ENCODE data around the gene CCDC121. TPM values are rescaled to one million over a fixed set of nuclear protein-coding genes. Genes with fewer than 3 reads are reported as not detected.

The CCDC121 gene
- total and polyA plus RNA-seq, 10 of the 15 experiments (the other 5 are each of a cell fraction or from before 2014, with no cell fraction given), result 0.34 to 1.2 (median 0.63) TPM

DNA sequence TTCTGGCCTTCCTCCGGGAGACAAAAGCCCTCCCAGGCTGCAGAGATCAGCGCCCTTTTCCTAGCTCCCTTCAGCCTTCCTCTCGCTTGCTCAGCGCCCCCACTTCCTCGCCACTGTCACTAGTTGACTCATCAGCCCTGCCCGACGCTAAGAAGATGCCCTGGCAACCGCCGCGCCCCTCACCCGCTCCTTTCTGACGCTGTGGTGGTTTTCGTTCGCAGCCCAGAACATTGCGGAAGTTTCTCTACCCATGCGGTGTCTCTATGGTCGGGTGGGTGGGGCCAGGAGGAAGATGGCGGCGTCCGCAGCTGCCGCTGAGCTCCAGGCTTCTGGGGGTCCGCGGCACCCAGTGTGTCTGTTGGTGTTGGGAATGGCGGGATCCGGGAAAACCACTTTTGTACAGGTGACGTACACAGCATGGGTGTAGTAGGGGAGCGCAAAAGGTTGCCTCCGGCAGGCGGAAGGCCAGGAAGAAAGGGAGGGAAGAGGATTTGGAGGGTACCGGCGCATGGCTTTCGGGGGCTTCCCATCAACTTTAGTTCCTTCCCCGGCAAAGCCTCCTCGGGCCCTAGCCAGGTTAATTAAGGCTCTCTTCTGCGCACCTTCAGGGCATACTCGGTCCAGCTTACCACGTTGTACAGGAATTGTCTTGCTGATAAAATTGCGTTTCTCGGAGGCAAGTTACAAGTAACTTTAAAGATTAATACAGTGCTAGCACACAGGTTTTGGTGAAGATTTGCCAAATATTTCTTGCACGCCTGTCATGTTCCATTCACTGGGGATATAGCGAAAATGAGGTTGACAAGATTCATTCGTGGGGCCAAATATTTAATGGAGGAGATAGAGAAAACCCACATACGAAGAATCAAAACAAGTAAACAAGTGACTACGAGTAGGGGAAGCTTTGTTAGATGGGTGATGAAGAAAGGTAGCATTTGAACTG is at the start of gene CCDC121, which contains the start of gene GPN1 (continued):
- TF ChIP-seq TBL1XR1 (IDR thresholded peaks at IDR 0.05; ENCODE audit: low read depth, low read length) (peak; percentile 47; the same call in 1 of the 2 replicates), YY1 (IDR thresholded peaks at IDR 0.05; ENCODE audit: low read depth, low read length) (peak; percentile 99), POU2F2 (IDR thresholded peaks at IDR 0.05; ENCODE audit: borderline replicate concordance, low read depth, low read length) (peak; percentile 86; the same call in 2 of the 3 replicates), ZNF384 (IDR thresholded peaks at IDR 0.05; ENCODE audit: borderline replicate concordance, low read depth, low read length) (no peak), MXI1 (IDR thresholded peaks at IDR 0.05; ENCODE audit: low read depth, low read length) (peak; percentile 88), RELA (IDR thresholded peaks at IDR 0.05; ENCODE audit: borderline replicate concordance, partially characterized antibody) (peak; percentile 93), PAX8 (IDR thresholded peaks at IDR 0.05) (no peak), EGR1 (IDR thresholded peaks at IDR 0.05; ENCODE audit: borderline replicate concordance in 1 of 2, low read depth in 2 of 2, low read length in 2 of 2) (no peak), ZBED1 (IDR thresholded peaks at IDR 0.05; ENCODE audit: borderline replicate concordance) (no peak), BRCA1 (IDR thresholded peaks at IDR 0.05; ENCODE audit: low read depth, low read length) (no peak)
- TF ChIP-seq, protein P1, sequence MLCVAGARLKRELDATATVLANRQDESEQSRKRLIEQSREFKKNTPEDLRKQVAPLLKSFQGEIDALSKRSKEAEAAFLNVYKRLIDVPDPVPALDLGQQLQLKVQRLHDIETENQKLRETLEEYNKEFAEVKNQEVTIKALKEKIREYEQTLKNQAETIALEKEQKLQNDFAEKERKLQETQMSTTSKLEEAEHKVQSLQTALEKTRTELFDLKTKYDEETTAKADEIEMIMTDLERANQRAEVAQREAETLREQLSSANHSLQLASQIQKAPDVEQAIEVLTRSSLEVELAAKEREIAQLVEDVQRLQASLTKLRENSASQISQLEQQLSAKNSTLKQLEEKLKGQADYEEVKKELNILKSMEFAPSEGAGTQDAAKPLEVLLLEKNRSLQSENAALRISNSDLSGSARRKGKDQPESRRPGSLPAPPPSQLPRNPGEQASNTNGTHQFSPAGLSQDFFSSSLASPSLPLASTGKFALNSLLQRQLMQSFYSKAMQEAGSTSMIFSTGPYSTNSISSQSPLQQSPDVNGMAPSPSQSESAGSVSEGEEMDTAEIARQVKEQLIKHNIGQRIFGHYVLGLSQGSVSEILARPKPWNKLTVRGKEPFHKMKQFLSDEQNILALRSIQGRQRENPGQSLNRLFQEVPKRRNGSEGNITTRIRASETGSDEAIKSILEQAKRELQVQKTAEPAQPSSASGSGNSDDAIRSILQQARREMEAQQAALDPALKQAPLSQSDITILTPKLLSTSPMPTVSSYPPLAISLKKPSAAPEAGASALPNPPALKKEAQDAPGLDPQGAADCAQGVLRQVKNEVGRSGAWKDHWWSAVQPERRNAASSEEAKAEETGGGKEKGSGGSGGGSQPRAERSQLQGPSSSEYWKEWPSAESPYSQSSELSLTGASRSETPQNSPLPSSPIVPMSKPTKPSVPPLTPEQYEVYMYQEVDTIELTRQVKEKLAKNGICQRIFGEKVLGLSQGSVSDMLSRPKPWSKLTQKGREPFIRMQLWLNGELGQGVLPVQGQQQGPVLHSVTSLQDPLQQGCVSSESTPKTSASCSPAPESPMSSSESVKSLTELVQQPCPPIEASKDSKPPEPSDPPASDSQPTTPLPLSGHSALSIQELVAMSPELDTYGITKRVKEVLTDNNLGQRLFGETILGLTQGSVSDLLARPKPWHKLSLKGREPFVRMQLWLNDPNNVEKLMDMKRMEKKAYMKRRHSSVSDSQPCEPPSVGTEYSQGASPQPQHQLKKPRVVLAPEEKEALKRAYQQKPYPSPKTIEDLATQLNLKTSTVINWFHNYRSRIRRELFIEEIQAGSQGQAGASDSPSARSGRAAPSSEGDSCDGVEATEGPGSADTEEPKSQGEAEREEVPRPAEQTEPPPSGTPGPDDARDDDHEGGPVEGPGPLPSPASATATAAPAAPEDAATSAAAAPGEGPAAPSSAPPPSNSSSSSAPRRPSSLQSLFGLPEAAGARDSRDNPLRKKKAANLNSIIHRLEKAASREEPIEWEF (IDR thresholded peaks at IDR 0.05; ENCODE audit: insufficient replicate concordance, low read depth, low read length), result no peak
- TF ChIP-seq, protein P2, sequence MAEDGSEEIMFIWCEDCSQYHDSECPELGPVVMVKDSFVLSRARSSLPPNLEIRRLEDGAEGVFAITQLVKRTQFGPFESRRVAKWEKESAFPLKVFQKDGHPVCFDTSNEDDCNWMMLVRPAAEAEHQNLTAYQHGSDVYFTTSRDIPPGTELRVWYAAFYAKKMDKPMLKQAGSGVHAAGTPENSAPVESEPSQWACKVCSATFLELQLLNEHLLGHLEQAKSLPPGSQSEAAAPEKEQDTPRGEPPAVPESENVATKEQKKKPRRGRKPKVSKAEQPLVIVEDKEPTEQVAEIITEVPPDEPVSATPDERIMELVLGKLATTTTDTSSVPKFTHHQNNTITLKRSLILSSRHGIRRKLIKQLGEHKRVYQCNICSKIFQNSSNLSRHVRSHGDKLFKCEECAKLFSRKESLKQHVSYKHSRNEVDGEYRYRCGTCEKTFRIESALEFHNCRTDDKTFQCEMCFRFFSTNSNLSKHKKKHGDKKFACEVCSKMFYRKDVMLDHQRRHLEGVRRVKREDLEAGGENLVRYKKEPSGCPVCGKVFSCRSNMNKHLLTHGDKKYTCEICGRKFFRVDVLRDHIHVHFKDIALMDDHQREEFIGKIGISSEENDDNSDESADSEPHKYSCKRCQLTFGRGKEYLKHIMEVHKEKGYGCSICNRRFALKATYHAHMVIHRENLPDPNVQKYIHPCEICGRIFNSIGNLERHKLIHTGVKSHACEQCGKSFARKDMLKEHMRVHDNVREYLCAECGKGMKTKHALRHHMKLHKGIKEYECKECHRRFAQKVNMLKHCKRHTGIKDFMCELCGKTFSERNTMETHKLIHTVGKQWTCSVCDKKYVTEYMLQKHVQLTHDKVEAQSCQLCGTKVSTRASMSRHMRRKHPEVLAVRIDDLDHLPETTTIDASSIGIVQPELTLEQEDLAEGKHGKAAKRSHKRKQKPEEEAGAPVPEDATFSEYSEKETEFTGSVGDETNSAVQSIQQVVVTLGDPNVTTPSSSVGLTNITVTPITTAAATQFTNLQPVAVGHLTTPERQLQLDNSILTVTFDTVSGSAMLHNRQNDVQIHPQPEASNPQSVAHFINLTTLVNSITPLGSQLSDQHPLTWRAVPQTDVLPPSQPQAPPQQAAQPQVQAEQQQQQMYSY (CRISPR knock-in tag; IDR thresholded peaks at IDR 0.05), result no peak
- TF ChIP-seq, protein P3, sequence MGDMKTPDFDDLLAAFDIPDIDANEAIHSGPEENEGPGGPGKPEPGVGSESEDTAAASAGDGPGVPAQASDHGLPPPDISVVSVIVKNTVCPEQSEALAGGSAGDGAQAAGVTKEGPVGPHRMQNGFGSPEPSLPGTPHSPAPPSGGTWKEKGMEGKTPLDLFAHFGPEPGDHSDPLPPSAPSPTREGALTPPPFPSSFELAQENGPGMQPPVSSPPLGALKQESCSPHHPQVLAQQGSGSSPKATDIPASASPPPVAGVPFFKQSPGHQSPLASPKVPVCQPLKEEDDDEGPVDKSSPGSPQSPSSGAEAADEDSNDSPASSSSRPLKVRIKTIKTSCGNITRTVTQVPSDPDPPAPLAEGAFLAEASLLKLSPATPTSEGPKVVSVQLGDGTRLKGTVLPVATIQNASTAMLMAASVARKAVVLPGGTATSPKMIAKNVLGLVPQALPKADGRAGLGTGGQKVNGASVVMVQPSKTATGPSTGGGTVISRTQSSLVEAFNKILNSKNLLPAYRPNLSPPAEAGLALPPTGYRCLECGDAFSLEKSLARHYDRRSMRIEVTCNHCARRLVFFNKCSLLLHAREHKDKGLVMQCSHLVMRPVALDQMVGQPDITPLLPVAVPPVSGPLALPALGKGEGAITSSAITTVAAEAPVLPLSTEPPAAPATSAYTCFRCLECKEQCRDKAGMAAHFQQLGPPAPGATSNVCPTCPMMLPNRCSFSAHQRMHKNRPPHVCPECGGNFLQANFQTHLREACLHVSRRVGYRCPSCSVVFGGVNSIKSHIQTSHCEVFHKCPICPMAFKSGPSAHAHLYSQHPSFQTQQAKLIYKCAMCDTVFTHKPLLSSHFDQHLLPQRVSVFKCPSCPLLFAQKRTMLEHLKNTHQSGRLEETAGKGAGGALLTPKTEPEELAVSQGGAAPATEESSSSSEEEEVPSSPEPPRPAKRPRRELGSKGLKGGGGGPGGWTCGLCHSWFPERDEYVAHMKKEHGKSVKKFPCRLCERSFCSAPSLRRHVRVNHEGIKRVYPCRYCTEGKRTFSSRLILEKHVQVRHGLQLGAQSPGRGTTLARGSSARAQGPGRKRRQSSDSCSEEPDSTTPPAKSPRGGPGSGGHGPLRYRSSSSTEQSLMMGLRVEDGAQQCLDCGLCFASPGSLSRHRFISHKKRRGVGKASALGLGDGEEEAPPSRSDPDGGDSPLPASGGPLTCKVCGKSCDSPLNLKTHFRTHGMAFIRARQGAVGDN (IDR thresholded peaks at IDR 0.05), result no peak

All from GM12878 (cell line).